Stimulated activated naive B cell treated with anti-CD40 and anti-IgM and Interleukin-4, amounts not matched to agents 10 μg/mL and 1 μg/mL and 100 μg/mL, for 72 hours (primary cell): Measurements from ENCODE around the gene NTNG2.

Source experiments
- ATAC-seq, 2 donors: fragments of 150-1000 bp; cut with Tn5 transposase; replicated peaks; 2 replicates each; pipeline ENCODE4 v1.10.0; 2021; ENCODE audit warnings: moderate library complexity in 1 of 2
- DNase-seq: peaks from one replicate; pipeline ENCODE4 v3.0.0; 2021
- H3K27ac Mint-ChIP-seq: one replicate; pipeline ENCODE4 v1.8.0; 2022; ENCODE audit warnings: mild to moderate bottlenecking, mixed read lengths
- H3K27me3 Mint-ChIP-seq, 2 donors: one replicate each; pipeline ENCODE4 v1.8.0; 2022; ENCODE audit warnings: mixed read lengths in 2 of 2
- H3K36me3 Mint-ChIP-seq, 2 donors: one replicate each; pipeline ENCODE4 v1.8.0; 2022; ENCODE audit warnings: mixed read lengths in 2 of 2, mild to moderate bottlenecking in 1 of 2
- H3K4me1 Mint-ChIP-seq, 2 donors: one replicate each; pipeline ENCODE4 v1.8.0; 2022; ENCODE audit warnings: mixed read lengths in 2 of 2, mild to moderate bottlenecking in 1 of 2
- H3K4me3 Mint-ChIP-seq, 2 donors: one replicate each; pipeline ENCODE4 v1.8.0; 2022; ENCODE audit warnings: mild to moderate bottlenecking in 2 of 2, mixed read lengths in 2 of 2, moderate library complexity in 1 of 2
- H3K9me3 Mint-ChIP-seq, 2 donors: one replicate each; pipeline ENCODE4 v1.8.0; 2022; ENCODE audit warnings: mixed read lengths in 2 of 2, mild to moderate bottlenecking in 1 of 2

The NTNG2 gene

DNA sequence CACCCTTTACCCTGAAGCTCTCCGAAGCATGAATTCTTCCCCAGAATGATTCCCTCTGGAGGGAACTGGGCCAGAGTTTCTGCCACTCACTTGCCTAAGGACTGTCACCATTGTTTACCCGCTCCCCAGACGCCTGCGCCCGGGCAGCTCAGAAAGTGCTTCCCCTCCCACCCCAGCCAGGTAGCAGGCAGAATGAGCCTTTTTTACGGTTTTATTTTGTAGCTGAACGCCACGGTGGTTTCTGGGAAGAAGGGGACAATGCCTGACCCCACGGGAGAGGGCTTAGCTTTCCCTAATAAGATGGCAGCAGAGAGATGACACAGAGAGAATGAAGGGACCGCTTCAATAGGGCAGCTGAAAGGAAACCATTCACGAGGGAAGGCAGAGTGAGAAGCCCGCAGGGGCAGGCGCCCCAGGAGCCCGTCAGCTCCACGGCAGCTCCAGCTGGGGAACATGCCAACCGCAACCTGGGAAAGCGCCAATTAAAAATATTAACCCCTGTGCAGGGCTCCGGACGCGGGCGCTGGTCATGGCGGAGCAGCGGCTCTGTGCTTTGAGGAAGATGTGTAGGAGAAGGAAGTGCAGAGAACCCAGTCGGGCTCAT is 20.4 kb upstream of the NTNG2 start:
- no peaks in the 10 kb centered on the region for H3K36me3 Mint-ChIP-seq
- DNase-seq = no peak
- peaks cover 76% of the 10 kb centered on the region in 2 donors for H3K27me3 Mint-ChIP-seq
- H3K9me3 Mint-ChIP-seq = no peaks in the 10 kb centered on the region
- H3K4me1 Mint-ChIP-seq = peaks cover 4 to 10% of the 10 kb centered on the region in 2 donors
- ATAC-seq = peak in 1 of 2 donors; percentile 46
- peak overlapping the region; percentile 76 for H3K27ac Mint-ChIP-seq
- peak overlapping the region; percentile 71 to 85 for H3K4me3 Mint-ChIP-seq

DNA sequence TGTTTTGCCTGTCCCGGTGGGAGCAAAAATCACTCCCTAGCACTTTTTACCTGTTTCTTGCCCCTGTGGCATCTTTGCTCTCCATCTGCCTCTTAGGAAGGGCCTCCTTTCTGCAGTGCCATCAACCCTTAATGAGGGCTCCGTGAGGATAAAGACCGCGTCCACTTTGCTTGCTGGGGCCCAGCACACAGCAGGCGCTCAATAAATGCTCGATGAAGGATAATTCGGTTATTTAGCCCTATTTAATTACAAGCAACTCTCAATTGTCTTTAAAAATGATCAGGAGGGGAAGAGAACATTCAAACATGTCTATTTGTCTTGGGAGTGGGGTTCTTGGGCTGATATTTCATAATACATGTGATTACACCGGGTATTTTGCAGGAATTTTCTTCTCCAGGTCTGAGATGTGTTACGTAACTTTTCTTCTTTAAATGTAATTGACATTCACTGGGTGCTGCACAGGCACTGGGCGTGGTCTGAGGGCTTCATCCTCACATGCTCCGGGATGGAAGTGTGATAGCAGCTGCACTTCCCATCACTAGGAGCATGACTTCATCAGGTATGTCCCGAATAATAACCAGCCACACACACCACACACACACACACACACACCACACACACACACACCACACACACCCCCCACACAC is 19.8 kb upstream of the NTNG2 start:
- Mint-ChIP-seq H3K27ac (no peak overlapping the region), H3K4me1 (peaks cover 4 to 10% of the 10 kb centered on the region in 2 donors), H3K9me3 (no peaks in the 10 kb centered on the region), H3K27me3 (peaks cover 81% of the 10 kb centered on the region in 2 donors), H3K4me3 (peak overlapping the region; percentile 71 to 85), H3K36me3 (no peaks in the 10 kb centered on the region)
- DNase-seq = no peak
- no peak for ATAC-seq

DNA sequence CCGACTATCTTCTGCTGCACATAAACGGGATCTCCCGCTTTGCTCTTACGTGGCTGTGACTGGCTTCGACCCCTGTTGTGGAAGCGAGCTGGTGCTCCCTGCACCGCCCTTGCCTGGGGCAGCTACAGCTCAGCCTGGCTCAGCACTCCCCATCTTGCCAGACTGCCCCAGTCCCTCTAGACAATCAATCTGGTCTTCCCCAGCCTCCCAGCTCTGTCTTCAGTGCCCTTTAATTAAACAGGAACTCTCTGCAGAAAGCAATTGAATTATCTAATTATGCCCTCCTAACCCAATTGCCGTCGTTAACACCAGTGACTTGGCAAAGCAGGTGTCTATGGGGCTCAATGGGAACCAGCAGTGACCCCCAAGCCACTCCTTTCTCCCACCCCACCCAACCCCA is 18.9 kb upstream of the NTNG2 start:
- Mint-ChIP-seq H3K27me3 (peaks cover 79 to 80% of the 10 kb centered on the region in 2 donors), H3K9me3 (no peaks in the 10 kb centered on the region), H3K36me3 (no peaks in the 10 kb centered on the region), H3K4me1 (peaks cover 4 to 10% of the 10 kb centered on the region in 2 donors), H3K27ac (no peak overlapping the region), H3K4me3 (no peak overlapping the region)
- DNase-seq (no peak), ATAC-seq (no peak)

DNA sequence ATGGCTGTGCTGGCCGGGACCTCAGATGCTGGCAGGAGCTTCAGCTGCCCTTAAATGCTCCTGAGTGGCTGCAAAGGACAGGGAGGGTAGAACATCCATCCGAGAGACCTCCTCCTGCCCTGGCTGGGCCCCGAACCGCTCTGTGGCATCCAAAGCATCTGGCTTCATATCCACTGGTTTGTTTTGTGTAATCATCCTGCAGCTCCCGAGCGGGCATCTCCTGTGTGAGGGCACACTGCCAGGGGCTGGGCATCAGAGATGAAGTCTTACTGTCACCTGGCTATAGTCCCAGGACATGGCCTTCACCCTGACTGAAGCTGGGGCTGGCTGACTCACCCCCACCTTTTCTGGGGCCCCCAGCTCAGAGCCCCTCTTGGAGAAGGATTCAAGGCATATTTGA is 18.5 kb upstream of the NTNG2 start:
- DNase-seq (no peak), ATAC-seq (no peak)
- Mint-ChIP-seq H3K4me3 (no peak overlapping the region), H3K9me3 (no peaks in the 10 kb centered on the region), H3K27ac (no peak overlapping the region), H3K36me3 (no peaks in the 10 kb centered on the region), H3K4me1 (peaks cover 4 to 10% of the 10 kb centered on the region in 2 donors), H3K27me3 (peaks cover 81% of the 10 kb centered on the region in 2 donors)

DNA sequence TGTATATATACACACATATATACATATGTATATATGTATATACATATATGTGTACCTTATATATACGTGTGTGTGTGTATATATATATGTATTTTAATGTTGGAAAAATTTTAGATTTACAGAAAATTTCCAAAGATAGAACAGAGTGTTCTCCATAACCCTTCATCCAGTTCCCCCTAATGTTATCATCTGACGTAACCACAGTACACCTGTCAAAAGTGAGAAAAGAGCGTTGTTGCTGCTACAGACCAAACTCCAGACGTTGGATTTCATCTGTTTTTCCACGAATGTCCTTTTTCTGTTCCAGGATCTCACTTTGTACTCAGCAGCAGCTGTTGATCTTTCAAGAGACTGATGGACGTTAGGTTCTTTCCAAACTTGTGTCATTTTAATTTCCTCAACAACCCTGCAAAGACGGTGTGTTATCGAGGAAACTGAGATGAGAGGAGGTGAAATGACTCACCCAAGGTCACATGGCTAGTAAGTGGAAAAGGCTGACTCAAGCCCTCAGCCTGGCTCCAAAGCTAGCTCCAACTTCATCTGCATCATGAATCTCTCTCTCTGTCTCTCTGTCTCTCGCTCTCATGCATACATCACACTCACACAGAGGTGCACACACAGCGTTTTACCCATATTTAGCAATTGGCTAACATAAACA is 17.0 kb upstream of the NTNG2 start:
- Mint-ChIP-seq H3K36me3 (no peaks in the 10 kb centered on the region), H3K27ac (no peak overlapping the region), H3K4me3 (no peak overlapping the region), H3K4me1 (peaks cover 4 to 10% of the 10 kb centered on the region in 2 donors), H3K9me3 (no peaks in the 10 kb centered on the region), H3K27me3 (peaks cover 79 to 82% of the 10 kb centered on the region in 2 donors)
- no peak for DNase-seq
- no peak for ATAC-seq

DNA sequence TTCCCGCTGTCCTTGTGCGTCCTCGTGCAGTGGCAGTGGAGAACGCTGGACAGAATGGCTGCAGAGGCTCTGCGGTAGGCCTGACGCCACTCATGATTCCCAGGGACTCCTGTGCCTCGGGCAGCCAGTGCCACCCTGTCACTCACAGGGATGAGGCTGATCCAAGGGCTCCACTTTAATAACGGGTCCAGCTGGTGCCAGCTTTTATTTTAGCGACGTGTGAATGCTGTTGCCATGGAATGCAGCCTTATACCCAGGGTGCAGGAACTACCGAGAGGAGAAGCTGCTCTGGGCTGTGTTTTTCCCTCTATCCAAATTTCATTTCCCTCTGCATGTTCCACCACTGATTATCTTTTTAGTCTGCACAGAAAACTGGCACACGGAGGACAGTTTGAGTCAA is 15.8 kb upstream of the NTNG2 start:
- Mint-ChIP-seq H3K4me3 (no peak overlapping the region), H3K27ac (no peak overlapping the region), H3K36me3 (no peaks in the 10 kb centered on the region), H3K27me3 (peaks cover 72 to 74% of the 10 kb centered on the region in 2 donors), H3K9me3 (no peaks in the 10 kb centered on the region), H3K4me1 (peaks cover 4 to 10% of the 10 kb centered on the region in 2 donors)
- no peak for DNase-seq
- ATAC-seq = no peak

DNA sequence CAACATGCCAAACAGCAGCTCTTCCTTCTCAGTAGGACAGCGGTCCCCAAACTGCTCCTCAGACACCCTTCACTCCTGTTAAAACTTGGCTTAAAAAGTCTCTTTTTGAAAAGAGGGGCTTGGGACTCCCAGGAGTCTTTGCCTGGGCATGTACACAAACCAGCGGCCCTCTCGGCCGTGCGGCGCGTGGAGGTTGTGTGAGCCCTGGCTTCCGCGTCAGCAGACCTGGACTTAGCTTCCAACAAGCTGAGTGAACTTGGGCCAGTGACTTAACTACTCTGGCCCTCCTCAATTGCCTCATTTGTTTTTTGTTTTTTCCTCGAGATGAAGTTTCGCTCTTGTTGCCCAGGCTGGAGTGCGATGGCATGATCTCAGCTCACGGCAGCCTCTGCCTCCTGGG is 15.3 kb upstream of the NTNG2 start:
- DNase-seq (no peak), ATAC-seq (no peak)
- peaks cover 71 to 74% of the 10 kb centered on the region in 2 donors for H3K27me3 Mint-ChIP-seq
- H3K36me3 Mint-ChIP-seq = no peaks in the 10 kb centered on the region
- no peak overlapping the region for H3K4me3 Mint-ChIP-seq
- H3K9me3 Mint-ChIP-seq = no peaks in the 10 kb centered on the region
- no peak overlapping the region for H3K27ac Mint-ChIP-seq
- peaks cover 0 to 6% of the 10 kb centered on the region in 2 donors for H3K4me1 Mint-ChIP-seq

DNA sequence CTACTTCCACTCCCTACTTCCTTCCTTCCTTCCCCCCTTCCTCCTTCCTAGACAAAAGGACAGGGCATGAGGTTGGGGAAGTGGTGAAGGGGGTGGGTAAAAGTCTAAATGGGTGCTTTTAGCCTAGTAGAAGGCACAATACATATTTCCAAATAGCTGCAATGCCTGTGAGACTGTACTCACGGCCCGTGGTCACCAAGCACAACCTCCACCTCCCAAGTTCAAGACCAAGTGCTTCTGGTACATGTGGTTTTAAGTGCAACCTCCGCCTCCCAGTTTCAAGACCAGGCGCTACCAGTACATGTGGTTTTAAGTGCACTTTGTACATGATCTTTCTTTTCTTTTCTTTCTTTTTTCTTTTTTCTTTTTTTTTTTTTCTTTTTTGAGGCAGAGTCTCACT is 14.5 kb upstream of the NTNG2 start:
- DNase-seq (no peak), ATAC-seq (no peak)
- Mint-ChIP-seq H3K4me1 (no peaks in the 10 kb centered on the region), H3K27me3 (peaks cover 70 to 74% of the 10 kb centered on the region in 2 donors), H3K36me3 (no peaks in the 10 kb centered on the region), H3K9me3 (no peaks in the 10 kb centered on the region), H3K4me3 (no peak overlapping the region), H3K27ac (no peak overlapping the region)

DNA sequence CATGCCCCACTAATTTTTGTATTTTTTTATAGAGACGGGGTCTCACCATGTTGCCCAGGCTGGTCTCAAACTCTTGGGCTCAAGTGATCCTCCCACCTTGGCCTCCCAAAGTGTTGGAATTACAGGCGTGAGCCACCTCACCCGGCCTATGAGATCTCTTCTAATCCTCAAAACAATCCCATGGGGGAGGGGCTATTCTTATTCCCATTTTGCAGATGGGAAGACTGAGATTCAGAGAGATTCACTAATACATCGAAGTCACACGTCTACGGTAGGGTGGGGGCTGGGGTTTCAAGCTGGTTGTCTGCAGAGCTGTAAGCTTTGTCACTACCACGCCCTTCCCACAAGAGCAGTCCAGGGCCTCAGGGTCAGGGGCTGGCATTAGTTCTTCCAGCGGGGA is 14.0 kb upstream of the NTNG2 start:
- H3K27ac Mint-ChIP-seq = no peak overlapping the region
- no peaks in the 10 kb centered on the region for H3K9me3 Mint-ChIP-seq
- no peaks in the 10 kb centered on the region for H3K4me1 Mint-ChIP-seq
- H3K4me3 Mint-ChIP-seq = no peak overlapping the region
- no peak for ATAC-seq
- DNase-seq = no peak
- no peaks in the 10 kb centered on the region for H3K36me3 Mint-ChIP-seq
- peaks cover 70 to 75% of the 10 kb centered on the region in 2 donors for H3K27me3 Mint-ChIP-seq

DNA sequence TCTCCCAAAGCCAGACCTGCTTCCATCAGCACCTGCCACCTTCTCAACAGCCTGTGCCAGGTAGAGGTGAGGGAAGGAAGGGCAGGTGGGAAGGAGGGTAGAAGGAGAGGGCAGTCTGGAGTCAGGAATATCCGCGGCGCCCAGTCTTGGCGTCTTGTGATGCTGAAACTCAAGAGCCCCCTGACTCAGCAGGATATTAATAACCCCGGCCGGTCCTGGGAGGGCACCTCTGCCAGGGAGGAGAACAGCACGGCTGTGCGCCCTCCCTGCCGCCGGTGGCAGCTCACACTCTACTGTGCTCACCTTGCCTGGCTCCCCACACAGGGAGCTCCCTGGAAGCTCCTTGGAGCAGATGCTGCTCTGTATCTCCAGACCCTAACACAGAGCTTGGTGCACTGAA is 11.6 kb upstream of the NTNG2 start:
- ATAC-seq = no peak
- Mint-ChIP-seq H3K4me3 (no peak overlapping the region), H3K9me3 (no peaks in the 10 kb centered on the region), H3K27ac (no peak overlapping the region), H3K4me1 (no peaks in the 10 kb centered on the region), H3K36me3 (no peaks in the 10 kb centered on the region), H3K27me3 (peaks cover 81 to 88% of the 10 kb centered on the region in 2 donors)
- DNase-seq = no peak

DNA sequence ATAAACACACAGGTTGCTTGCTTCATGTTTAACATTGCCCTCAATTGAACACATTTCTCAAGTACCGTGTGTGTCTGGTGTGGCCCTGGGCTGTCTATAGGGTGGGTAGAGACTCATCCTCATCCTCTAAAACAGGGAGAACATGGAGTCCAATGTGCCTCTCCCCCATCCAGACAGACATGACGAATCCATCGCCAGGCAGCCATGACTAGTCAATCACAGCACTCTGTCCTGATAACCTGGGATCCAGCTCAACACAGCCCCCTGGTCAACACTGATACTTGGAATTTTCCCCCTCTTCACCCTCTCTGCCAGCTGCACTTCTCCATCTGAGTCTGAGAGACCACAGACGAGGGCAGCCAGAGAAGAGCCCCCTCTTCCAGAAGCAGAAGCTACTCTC is 10.7 kb upstream of the NTNG2 start:
- H3K27me3 Mint-ChIP-seq = peaks cover 79 to 88% of the 10 kb centered on the region in 2 donors
- H3K4me1 Mint-ChIP-seq = no peaks in the 10 kb centered on the region
- no peaks in the 10 kb centered on the region for H3K36me3 Mint-ChIP-seq

DNA sequence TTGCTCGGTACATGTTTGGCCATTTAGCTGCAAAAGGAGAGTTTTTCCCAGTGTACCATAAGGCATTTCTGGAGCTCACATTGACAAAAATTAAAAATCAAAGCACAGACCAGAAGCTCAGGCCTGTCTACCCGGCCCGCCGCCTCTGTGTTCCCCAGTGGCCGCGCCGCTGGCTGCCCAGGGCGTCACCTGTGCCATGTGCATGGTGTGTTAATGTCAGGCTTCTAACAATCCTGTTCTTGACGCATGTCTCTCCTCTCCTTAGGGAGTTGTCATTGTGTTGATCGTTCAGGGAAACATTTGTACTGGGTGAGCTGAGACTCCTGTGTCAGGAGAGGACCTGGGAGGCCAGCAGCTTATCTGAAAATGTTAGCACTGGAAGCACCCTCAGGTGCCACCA is 9.6 kb upstream of the NTNG2 start:
- DNase-seq = no peak
- H3K4me3 Mint-ChIP-seq = no peak overlapping the region
- H3K4me1 Mint-ChIP-seq = no peaks in the 10 kb centered on the region
- H3K9me3 Mint-ChIP-seq = no peaks in the 10 kb centered on the region
- no peaks in the 10 kb centered on the region for H3K36me3 Mint-ChIP-seq
- peaks cover 70 to 88% of the 10 kb centered on the region in 2 donors for H3K27me3 Mint-ChIP-seq
- H3K27ac Mint-ChIP-seq = no peak overlapping the region
- ATAC-seq = no peak

More for the DNA sequence above, 10.7 kb upstream of the NTNG2 start:
- Mint-ChIP-seq H3K4me3 (no peak overlapping the region), H3K9me3 (no peaks in the 10 kb centered on the region), H3K27ac (no peak overlapping the region)
- no peak for ATAC-seq
- DNase-seq = no peak

DNA sequence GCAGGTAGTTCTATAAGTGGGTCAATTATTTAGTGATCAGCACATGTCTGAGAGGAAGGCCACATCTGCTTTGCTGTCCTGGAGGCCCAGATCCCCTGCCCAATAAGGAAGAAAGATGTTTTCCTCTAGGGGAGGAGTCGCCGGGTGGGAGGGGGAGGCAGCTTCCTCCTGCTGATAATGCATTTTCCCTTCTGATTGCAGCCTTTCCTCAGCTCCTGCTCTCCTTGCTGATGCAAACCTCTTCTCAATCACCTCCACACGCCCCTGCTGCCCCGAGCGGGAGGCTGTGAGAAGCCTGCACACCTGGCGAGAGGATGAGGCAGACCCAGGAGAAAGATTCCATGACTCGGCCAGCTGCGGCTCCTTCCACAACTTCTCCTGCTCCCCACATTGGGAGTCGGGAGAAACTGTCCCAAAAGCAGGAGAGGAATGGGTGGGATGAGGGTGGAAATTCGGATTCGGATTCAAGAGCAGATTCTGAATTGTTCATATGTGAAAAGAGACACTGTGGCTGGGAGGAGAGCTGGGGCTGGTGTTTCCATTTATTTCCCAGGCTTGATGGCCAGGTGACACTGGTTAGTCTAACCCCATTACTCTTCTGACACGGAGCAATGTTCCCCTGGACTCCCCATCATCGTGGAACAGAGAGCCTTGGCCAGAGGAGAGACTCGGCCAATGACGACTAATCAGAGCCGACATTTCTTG is 6.8 kb upstream of the NTNG2 start:
- no peaks in the 10 kb centered on the region for H3K36me3 Mint-ChIP-seq
- ATAC-seq = no peak
- peaks cover 75 to 88% of the 10 kb centered on the region in 2 donors for H3K27me3 Mint-ChIP-seq
- no peak overlapping the region for H3K27ac Mint-ChIP-seq
- H3K4me3 Mint-ChIP-seq = no peak overlapping the region
- no peak for DNase-seq
- no peaks in the 10 kb centered on the region for H3K4me1 Mint-ChIP-seq
- H3K9me3 Mint-ChIP-seq = no peaks in the 10 kb centered on the region

DNA sequence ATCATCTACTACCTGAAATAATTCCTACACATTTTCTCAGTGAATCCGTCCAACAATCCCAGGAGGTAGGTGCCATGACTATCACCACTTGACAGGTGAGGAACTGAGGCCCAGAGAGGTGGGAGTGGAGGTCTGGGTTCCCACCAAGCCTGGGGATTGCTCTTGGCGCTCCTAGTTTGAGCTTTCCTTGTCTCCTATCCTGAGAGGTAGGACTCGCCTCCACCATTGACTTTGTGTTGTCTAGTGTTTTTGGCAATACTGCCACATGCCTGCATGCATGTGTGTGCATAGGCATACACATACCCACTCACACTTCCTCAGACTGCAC is 6.3 kb upstream of the NTNG2 start:
- Mint-ChIP-seq H3K4me3 (no peak overlapping the region), H3K27me3 (peaks cover 74 to 90% of the 10 kb centered on the region in 2 donors), H3K27ac (no peak overlapping the region), H3K4me1 (no peaks in the 10 kb centered on the region), H3K9me3 (no peaks in the 10 kb centered on the region), H3K36me3 (no peaks in the 10 kb centered on the region)
- ATAC-seq (no peak), DNase-seq (no peak)

DNA sequence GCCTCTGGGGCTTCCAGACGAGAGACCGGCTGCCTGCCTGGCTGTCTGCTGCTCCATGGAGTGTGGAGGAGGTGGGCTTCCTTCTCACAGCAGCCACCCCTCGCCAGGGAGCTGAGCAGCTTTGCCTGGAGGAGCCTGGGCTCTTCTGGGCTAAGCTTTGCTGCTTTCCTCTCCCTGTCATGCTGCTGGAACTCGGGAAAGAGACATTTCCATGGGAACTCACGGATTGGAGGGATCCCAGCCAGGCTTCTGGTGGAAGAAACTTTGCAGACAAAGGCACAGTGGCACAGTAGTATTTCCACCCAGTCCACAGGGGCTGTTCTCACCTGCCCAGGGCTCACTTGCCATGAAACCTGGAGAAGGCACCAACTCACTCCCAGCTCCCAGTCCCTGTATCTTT is 5.6 kb upstream of the NTNG2 start:
- H3K27me3 Mint-ChIP-seq = peaks cover 70 to 85% of the 10 kb centered on the region in 2 donors
- H3K4me1 Mint-ChIP-seq = no peaks in the 10 kb centered on the region
- no peak overlapping the region for H3K27ac Mint-ChIP-seq
- ATAC-seq (no peak), DNase-seq (no peak)
- no peaks in the 10 kb centered on the region for H3K9me3 Mint-ChIP-seq
- no peaks in the 10 kb centered on the region for H3K36me3 Mint-ChIP-seq
- no peak overlapping the region for H3K4me3 Mint-ChIP-seq
